GM23338 (cell line): Measurements from ENCODE around the gene SLC26A6. TPM values are rescaled to one million over a fixed set of nuclear protein-coding genes. Genes with fewer than 3 reads are reported as not detected.

Experiments
- ATAC-seq: fragments of 200-7000 bp; cut with Tn5 transposase; 3 replicates; pipeline ENCODE4 v1.9.1; 2020
- DNase-seq: peaks from one replicate; pipeline ENCODE4 v3.0.0-alpha.2; 2015; ENCODE audit warnings: low spot score
- H2AFZ ChIP-seq: fragments of 200-600 bp; sonication (generic); 2 replicates; pipeline ENCODE4 v1.8.0; 2016; ENCODE audit warnings: antibody characterized with exemption, mild to moderate bottlenecking, moderate library complexity
- H3F3A ChIP-seq: fragments of 200-600 bp; sonication (generic); replicated peaks from 2 replicates; pipeline ENCODE4 v1.8.0; 2017; ENCODE audit warnings: antibody characterized with exemption, mixed run types, low read depth
- H3K27ac ChIP-seq: fragments of 200-600 bp; sonication (generic); 2 replicates; pipeline ENCODE4 v1.6.1; 2016; ENCODE audit warnings: low read depth
- H3K27me3 ChIP-seq: fragments of 200-600 bp; sonication (generic); 2 replicates; pipeline ENCODE4 v1.8.0; 2016; ENCODE audit warnings: mild to moderate bottlenecking, mixed run types, moderate library complexity; ENCODE audit not compliant: insufficient read depth
- H3K36me3 ChIP-seq: fragments of 200-600 bp; sonication (generic); 2 replicates; pipeline ENCODE4 v1.8.0; 2016; ENCODE audit warnings: mild to moderate bottlenecking; ENCODE audit not compliant: insufficient read depth
- H3K4me1 ChIP-seq: fragments of 200-600 bp; sonication (generic); 2 replicates; pipeline ENCODE4 v1.8.0; 2016; ENCODE audit warnings: mild to moderate bottlenecking, moderate library complexity; ENCODE audit not compliant: insufficient read depth
- H3K4me2 ChIP-seq: fragments of 200-600 bp; sonication (generic); 2 replicates; pipeline ENCODE4 v1.7.1; 2017; ENCODE audit warnings: mixed run types
- H3K4me3 ChIP-seq: fragments of 200-600 bp; sonication (generic); 2 replicates; pipeline ENCODE4 v1.6.1; 2016; ENCODE audit warnings: mixed run types
- H3K79me2 ChIP-seq: fragments of 200-600 bp; sonication (generic); replicated peaks from 2 replicates; pipeline ENCODE4 v1.8.0; 2017; ENCODE audit warnings: mild to moderate bottlenecking; ENCODE audit not compliant: insufficient read depth
- H3K9me2 ChIP-seq: fragments of 200-600 bp; sonication (generic); 2 replicates; pipeline ENCODE4 v1.8.0; 2017; ENCODE audit not compliant: insufficient read depth
- H4K20me1 ChIP-seq: fragments of 200-600 bp; sonication (generic); replicated peaks from 2 replicates; pipeline ENCODE4 v1.8.0; 2017; ENCODE audit warnings: mild to moderate bottlenecking; ENCODE audit not compliant: insufficient read depth
- H3K27ac Mint-ChIP-seq: 2 replicates; pipeline ENCODE4 v1.8.0; 2020; ENCODE audit warnings: inconsistent platforms, mild to moderate bottlenecking, moderate library complexity, mixed read lengths
- H3K27me3 Mint-ChIP-seq: 3 replicates; pipeline ENCODE4 v1.8.0; 2022; ENCODE audit warnings: low read depth, mild to moderate bottlenecking, moderate library complexity, mixed read lengths, inconsistent platforms; ENCODE audit not compliant: insufficient read depth, poor library complexity
- H3K36me3 Mint-ChIP-seq: 3 replicates; pipeline ENCODE4 v1.8.0; 2021; ENCODE audit warnings: low read depth, mild to moderate bottlenecking, inconsistent platforms, moderate library complexity, mixed read lengths
- H3K4me1 Mint-ChIP-seq: 3 replicates; pipeline ENCODE4 v1.8.0; 2020; ENCODE audit warnings: mild to moderate bottlenecking, inconsistent platforms, mixed read lengths
- H3K4me3 Mint-ChIP-seq: 3 replicates; pipeline ENCODE4 v1.8.0; 2021; ENCODE audit warnings: moderate library complexity, mild to moderate bottlenecking, inconsistent platforms, mixed read lengths
- H3K9me3 Mint-ChIP-seq: 3 replicates; pipeline ENCODE4 v1.8.0; 2020; ENCODE audit warnings: moderate library complexity, mild to moderate bottlenecking, inconsistent platforms, mixed read lengths
- EZH2 ChIP-seq: fragments of 200-600 bp; sonication (generic); IDR thresholded peaks from one replicate; pipeline ENCODE4 v1.8.0; 2017; ENCODE audit warnings: antibody characterized with exemption, mild to moderate bottlenecking, low read depth; ENCODE audit not compliant: unreplicated experiment
- EZH2phosphoT487 ChIP-seq: fragments of 200-600 bp; sonication (generic); IDR thresholded peaks from one replicate; pipeline ENCODE4 v1.8.1; 2018; ENCODE audit warnings: antibody characterized with exemption; ENCODE audit not compliant: unreplicated experiment
- JUNB ChIP-seq: IDR thresholded peaks from one replicate; pipeline ENCODE4 v1.6.1; 2016; ENCODE audit warnings: antibody characterized with exemption; ENCODE audit not compliant: unreplicated experiment
- NANOG ChIP-seq: IDR thresholded peaks from 2 replicates; pipeline ENCODE4 v1.6.1; 2016; ENCODE audit warnings: antibody characterized with exemption, borderline replicate concordance
- polyA plus RNA-seq: library from polyadenylated mRNA; unstranded; fragments of >200 nt; fragmentation: Nextera tagmentation; extraction: Ambion mirVana; gene quantifications from 2 replicates; pipeline ENCODE4 v1.2.1, GENCODE V29; 2016
- total RNA-seq: library from RNA; depleted of rRNA; stranded (reverse); fragments of >200 nt; shearing (Covaris generic); gene quantifications from 2 replicates; pipeline ENCODE4 v1.2.3, GENCODE V29; 2014
- TF ChIP-seq, protein P1 (sequence below), 2 experiments: fragments of 200-600 bp in 1 of 2; sonication (generic) in 1 of 2; conservative IDR thresholded peaks; 2 replicates each; pipeline versions ENCODE4 v1.5.1 to v1.6.1; 2016 to 2017; ENCODE audit warnings: antibody characterized with exemption in 2 of 2, low read depth in 2 of 2, mild to moderate bottlenecking in 2 of 2, moderate library complexity in 1 of 2
- TF ChIP-seq, protein P2 (sequence below): IDR thresholded peaks from one replicate; pipeline ENCODE4 v1.6.1; 2018; ENCODE audit warnings: antibody characterized with exemption; ENCODE audit not compliant: unreplicated experiment
- TF ChIP-seq, protein P3 (sequence below): IDR thresholded peaks from 2 replicates; pipeline ENCODE4 v1.6.1; 2016; ENCODE audit warnings: antibody characterized with exemption

Gene SLC26A6
- total and polyA plus RNA-seq, 2 experiments from 2014 or later = 34.3 to 96.4 TPM

DNA sequence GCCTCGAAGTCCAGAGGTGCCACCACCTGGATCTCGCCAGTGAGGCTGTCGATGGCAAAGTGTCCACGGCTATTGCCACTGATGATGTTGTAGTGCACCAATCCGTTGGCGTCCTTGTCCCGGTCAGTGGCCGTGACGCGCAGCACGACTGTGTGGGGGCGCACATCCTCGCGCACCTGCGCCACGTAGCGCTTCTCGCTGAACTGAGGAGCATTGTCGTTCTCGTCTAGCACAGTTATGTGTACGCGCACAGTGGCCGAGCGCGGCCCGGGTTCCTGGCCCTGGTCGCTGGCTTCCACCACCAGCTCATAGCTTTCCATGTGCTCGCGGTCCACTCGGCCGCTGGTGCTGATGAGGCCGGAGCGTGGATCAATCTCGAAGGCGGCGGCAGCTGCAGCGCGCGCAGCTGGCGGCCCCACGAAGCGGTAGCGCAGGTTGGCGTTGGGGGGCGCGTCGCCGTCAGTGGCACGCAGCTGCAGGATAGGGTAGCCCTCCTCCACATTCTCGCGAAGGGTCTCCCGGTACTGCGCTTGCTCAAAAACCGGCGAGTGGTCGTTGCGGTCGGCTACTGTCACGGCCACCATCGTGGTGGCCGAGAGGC is 25.6 kb upstream of the SLC26A6 start (continued):
- TF ChIP-seq EZH2phosphoT487 (no peak), EZH2 (no peak), NANOG (no peak), JUNB (no peak)

GRCh38 chr3:48656841-48657281 is 21.6 kb upstream of the SLC26A6 start:
- Histone ChIP-seq H3F3A (peaks cover 34% of the 10 kb centered on the region), H3K27me3 (no peaks in the 10 kb centered on the region), H3K27ac (peak overlapping the region; percentile 90), H3K36me3 (no peaks in the 10 kb centered on the region), H2AFZ (peak overlapping the region; percentile 87; the same call in 1 of the 2 replicates), H4K20me1 (peaks cover 6% of the 10 kb centered on the region), H3K4me3 (peak overlapping the region; percentile 59), H3K79me2 (no peaks in the 10 kb centered on the region), H3K4me1 (peaks cover 3% of the 10 kb centered on the region; the same call in 1 of the 2 replicates), H3K4me2 (peak overlapping the region; percentile 85), H3K9me2 (no peaks in the 10 kb centered on the region)
- DNase-seq = peak; percentile 70
- H3K36me3 Mint-ChIP-seq = peaks cover 53% of the 10 kb centered on the region
- peaks cover 10% of the 10 kb centered on the region; the same call in 2 of the 3 replicates for H3K4me1 Mint-ChIP-seq
- peaks cover 27% of the 10 kb centered on the region for H3K27me3 Mint-ChIP-seq
- peak overlapping the region; percentile 67; the same call in 1 of the 2 replicates for H3K27ac Mint-ChIP-seq
- peak overlapping the region; percentile 62 for H3K4me3 Mint-ChIP-seq
- no peaks in the 10 kb centered on the region; the same call in 1 of the 3 replicates for H3K9me3 Mint-ChIP-seq
- TF ChIP-seq JUNB = no peak
- TF ChIP-seq, protein P1, sequence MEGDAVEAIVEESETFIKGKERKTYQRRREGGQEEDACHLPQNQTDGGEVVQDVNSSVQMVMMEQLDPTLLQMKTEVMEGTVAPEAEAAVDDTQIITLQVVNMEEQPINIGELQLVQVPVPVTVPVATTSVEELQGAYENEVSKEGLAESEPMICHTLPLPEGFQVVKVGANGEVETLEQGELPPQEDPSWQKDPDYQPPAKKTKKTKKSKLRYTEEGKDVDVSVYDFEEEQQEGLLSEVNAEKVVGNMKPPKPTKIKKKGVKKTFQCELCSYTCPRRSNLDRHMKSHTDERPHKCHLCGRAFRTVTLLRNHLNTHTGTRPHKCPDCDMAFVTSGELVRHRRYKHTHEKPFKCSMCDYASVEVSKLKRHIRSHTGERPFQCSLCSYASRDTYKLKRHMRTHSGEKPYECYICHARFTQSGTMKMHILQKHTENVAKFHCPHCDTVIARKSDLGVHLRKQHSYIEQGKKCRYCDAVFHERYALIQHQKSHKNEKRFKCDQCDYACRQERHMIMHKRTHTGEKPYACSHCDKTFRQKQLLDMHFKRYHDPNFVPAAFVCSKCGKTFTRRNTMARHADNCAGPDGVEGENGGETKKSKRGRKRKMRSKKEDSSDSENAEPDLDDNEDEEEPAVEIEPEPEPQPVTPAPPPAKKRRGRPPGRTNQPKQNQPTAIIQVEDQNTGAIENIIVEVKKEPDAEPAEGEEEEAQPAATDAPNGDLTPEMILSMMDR (conservative IDR thresholded peaks at IDR 0.05; ENCODE audit: low read depth in 2 of 2) = 0 out of 4 replicates have a peak, but pooled peaks of 1 of the 2 experiments have one; percentile 10
- peak; percentile 13 for ATAC-seq

DNA sequence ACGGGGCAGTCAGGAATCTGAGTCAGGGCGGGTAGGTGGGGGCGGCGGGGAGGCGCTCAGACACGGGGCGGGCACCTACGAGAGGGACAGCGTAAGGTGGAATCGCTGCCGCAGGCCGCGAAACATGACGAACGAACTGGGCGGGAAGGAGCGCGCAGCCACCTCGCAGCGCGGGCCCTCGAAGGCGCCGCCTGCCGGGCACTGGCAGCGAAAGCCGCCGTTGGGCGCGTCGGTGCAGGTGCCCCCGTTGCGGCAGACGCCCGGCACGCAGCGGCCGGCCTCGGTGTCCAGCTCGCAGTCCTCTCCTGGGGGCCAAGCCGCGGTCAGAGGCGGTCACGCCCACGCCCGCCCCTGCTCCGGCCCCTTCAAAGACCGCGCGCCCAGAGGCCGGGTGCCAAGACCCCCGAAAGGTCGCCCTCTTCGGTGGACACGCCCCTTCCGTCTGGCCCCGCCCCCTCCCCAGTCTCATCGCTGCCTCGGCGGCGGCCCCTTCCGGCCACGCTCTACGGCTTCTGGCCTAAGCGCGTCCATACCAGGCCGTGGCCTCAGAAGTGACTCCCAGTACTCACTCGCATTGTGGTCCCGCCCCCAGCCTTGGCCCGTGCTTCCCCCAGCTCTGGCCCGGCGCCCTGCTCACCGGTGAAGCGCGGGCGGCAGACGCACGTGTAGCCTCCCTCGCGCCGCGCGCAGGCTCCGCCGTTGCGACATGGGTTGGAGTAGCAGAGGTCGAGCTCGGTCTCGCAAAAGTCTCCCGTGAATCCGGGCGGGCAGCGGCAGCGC is 21.0 kb upstream of the SLC26A6 start:
- H3K9me3 Mint-ChIP-seq = no peaks in the 10 kb centered on the region; the same call in 2 of the 3 replicates
- Histone ChIP-seq H3K79me2 (no peaks in the 10 kb centered on the region), H3K4me3 (peak overlapping the region; percentile 59), H3K27ac (peak overlapping the region; percentile 90), H3F3A (peaks cover 30% of the 10 kb centered on the region), H3K27me3 (no peaks in the 10 kb centered on the region), H4K20me1 (peaks cover 5% of the 10 kb centered on the region; the same call in 1 of the 2 replicates), H3K4me1 (peaks cover 3% of the 10 kb centered on the region; the same call in 1 of the 2 replicates), H2AFZ (peak overlapping the region; percentile 87; the same call in 1 of the 2 replicates), H3K4me2 (peak overlapping the region; percentile 85), H3K9me2 (no peaks in the 10 kb centered on the region), H3K36me3 (no peaks in the 10 kb centered on the region)
- H3K27me3 Mint-ChIP-seq = peaks cover 23% of the 10 kb centered on the region
- ATAC-seq (peak; percentile 90), DNase-seq (peak; percentile 96)
- H3K27ac Mint-ChIP-seq = peak overlapping the region; percentile 89
- peaks cover 53% of the 10 kb centered on the region for H3K36me3 Mint-ChIP-seq
- peaks cover 10% of the 10 kb centered on the region; the same call in 2 of the 3 replicates for H3K4me1 Mint-ChIP-seq
- peak overlapping the region; percentile 74 for H3K4me3 Mint-ChIP-seq
- TF ChIP-seq, protein P2, sequence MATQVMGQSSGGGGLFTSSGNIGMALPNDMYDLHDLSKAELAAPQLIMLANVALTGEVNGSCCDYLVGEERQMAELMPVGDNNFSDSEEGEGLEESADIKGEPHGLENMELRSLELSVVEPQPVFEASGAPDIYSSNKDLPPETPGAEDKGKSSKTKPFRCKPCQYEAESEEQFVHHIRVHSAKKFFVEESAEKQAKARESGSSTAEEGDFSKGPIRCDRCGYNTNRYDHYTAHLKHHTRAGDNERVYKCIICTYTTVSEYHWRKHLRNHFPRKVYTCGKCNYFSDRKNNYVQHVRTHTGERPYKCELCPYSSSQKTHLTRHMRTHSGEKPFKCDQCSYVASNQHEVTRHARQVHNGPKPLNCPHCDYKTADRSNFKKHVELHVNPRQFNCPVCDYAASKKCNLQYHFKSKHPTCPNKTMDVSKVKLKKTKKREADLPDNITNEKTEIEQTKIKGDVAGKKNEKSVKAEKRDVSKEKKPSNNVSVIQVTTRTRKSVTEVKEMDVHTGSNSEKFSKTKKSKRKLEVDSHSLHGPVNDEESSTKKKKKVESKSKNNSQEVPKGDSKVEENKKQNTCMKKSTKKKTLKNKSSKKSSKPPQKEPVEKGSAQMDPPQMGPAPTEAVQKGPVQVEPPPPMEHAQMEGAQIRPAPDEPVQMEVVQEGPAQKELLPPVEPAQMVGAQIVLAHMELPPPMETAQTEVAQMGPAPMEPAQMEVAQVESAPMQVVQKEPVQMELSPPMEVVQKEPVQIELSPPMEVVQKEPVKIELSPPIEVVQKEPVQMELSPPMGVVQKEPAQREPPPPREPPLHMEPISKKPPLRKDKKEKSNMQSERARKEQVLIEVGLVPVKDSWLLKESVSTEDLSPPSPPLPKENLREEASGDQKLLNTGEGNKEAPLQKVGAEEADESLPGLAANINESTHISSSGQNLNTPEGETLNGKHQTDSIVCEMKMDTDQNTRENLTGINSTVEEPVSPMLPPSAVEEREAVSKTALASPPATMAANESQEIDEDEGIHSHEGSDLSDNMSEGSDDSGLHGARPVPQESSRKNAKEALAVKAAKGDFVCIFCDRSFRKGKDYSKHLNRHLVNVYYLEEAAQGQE = no peak
- TF ChIP-seq, protein P3, sequence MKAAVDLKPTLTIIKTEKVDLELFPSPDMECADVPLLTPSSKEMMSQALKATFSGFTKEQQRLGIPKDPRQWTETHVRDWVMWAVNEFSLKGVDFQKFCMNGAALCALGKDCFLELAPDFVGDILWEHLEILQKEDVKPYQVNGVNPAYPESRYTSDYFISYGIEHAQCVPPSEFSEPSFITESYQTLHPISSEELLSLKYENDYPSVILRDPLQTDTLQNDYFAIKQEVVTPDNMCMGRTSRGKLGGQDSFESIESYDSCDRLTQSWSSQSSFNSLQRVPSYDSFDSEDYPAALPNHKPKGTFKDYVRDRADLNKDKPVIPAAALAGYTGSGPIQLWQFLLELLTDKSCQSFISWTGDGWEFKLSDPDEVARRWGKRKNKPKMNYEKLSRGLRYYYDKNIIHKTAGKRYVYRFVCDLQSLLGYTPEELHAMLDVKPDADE = no peak; the same call in 1 of the 2 replicates
- TF ChIP-seq, protein P1 (conservative IDR thresholded peaks at IDR 0.05; ENCODE audit: low read depth in 2 of 2) = peak; percentile 47 to 75
- TF ChIP-seq NANOG = no peak
